GM18858 (cell line): ENCODE data around the gene TCF25.

Experiments used
- ATAC-seq: cut with Tn5 transposase; IDR thresholded peaks from one replicate; pipeline ENCODE4 v1.9.1; 2021; ENCODE audit not compliant: unreplicated experiment

TCF25 gene

DNA sequence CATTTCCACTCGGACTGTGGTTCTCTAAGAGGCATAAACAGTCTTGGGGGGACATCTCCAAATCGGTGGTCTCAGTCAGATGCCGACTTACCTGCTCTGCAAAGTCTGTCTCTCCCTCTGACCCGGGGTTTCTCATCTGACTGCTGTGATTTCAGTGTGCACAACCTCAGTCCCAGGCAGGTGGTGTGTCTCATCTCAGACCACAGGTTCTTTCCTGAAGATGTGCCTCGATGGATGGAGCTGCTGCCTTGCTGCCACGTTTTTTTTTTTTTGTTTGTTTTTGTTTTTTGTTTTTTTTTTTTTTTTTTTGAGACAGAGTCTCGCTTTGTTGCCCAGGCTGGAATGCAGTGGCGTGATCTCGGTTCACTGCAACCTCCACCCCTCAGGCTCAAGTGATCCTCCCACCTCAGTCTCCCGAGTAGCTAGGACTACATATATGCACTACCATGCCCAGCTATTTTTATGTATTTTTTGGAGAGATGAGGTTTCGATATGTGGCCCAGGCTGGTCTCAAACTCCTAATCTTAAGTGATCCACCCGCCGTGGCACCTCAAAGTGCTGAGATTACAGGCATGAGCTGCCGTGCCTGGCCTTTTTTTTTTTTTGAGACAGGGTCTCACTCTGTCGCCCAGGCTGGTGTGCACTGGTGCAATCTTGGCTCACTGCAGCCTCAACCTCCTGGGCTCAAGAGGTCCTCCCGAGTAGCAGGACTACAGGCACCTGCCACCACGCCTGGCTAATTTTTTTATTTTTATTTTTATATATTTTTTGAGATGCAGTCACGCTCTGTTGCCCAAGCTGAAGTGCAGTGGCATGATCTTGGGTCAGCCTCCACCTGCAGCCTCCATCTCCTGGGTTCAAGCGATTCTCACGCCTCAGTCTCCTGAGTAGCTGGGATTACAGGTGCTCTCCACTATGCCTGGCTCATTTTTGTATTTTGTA, 29.7 kb upstream of the TCF25 start:
- no peak for ATAC-seq

DNA sequence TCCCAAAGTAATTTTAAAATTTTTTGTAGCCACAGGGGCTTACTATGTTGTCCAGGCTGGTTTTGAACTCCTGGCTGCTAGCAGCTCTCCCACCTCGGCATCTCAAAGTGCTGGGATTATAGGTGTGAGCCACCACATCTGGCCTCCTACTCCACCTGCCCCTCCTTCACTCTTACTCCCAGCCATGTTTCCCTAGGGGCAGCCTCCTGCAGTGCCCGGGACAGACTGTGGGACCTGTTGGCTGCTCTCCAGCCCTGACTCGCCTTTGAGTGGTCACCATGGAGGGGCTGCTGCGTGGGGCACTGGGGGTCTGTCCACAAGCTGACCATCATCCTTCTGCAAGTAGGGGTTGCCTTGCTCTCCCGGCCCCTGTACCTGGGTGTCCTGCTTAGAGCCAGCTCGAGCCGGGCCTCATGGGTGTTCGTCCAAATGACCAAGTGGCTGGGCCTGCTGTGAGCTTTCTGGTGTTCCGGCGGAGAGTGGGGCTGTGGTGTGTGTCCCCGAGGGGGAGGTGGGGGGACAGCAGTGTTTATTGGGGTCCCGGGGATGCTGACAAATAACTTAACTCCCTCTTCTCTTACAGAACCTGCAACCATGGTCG, 28.6 kb upstream of the TCF25 start:
- no peak for ATAC-seq

DNA sequence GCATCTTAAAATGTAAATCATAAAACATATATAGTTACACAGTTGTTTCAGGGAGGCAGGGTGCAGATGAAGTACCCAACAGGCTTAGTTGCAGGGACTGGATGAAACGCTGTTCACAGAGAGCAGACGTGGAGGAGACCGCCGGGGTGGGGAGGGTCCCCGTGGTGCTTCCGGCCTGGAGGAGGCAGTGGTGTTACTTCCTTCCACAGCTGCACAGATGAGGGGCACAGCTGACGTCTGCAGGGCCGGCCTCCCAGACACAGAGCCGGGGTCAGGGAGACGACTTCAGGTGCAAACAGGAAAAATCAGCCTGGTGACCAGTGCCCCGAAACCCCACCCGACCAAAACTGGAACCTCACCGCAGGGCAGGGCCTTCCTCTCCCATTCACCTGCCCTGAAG, 28.0 kb upstream of the TCF25 start:
- no peak for ATAC-seq

DNA sequence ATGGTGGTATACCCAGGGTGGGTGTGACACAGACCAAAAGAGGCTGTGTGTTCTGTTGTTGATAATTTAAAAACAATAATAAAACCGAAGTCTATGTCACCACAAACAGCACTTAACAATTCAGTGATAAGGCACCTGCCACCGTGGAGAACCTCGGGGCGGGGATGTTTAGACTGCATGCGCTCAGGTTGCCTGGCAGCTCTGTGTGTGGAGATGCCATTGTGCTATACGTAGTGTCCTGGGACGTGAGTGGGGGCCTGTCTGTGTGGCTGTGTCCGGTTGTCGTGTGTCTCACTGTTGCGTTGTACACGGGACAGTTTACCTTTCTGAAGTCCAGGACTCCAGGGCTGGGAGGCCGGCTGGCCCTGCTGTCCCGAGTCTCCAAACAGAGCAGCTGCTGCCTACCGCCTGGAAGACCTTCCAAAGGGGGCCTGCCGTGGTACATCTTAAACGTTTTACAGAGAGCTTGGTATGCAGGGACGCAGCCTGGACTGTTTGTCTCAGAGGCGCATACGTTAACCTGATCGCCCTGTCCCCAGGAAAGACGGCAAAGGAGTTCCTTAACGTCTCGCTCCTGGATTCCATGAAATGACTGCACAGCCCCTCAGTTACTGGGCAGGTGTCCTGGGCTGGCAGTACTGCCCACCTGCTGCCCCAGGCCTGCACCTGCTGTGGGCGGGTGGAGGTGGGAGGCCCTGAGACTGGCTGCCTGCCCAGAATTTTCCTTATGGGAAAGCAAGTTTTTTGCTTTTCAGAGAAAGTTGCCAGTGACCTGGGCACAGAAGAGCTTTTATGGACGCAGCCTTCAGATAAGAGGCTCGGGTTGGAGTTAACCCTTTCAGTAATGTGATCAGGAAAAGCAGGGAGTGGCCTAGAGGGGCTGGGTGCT, 26.1 kb upstream of the TCF25 start:
- no peak for ATAC-seq

DNA sequence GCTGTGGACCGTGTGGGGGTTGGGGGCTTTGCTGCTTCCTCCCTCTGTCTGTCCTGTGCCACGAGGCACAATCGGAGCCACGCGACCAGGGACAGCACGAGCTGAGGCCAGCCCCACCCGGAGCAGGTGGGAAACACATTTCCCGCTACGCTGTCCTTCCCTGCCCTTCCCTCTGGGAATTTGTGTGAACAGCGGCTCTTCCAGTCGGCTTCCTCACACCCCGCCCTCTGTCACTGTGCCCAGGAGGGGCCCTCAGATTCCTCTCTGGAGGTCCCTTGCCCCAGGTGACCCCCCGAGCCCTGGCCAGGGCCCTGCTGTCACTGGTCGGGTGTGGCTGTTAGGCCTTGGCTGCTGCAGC, 25.5 kb upstream of the TCF25 start:
- no peak for ATAC-seq

DNA sequence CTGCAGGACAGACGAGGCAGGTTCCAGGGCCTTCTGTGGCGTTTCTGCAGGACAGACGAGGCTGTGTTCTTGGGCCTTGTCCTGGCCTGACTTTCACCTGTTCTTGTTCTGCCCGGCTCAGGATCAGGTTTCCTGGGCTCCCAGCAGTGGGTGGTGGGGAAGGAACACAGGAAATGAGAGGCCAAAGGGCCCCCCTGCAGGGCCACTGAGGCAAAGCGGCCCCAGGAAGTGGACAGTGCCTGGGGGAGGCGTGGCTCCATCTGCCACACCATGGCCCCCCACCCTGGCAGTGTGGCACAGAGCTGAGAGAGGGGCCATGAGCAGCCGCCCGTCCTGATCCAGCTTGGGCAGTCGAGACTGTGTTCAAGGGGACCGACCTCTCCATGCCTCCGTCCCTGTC, 24.4 kb upstream of the TCF25 start:
- no peak for ATAC-seq

DNA sequence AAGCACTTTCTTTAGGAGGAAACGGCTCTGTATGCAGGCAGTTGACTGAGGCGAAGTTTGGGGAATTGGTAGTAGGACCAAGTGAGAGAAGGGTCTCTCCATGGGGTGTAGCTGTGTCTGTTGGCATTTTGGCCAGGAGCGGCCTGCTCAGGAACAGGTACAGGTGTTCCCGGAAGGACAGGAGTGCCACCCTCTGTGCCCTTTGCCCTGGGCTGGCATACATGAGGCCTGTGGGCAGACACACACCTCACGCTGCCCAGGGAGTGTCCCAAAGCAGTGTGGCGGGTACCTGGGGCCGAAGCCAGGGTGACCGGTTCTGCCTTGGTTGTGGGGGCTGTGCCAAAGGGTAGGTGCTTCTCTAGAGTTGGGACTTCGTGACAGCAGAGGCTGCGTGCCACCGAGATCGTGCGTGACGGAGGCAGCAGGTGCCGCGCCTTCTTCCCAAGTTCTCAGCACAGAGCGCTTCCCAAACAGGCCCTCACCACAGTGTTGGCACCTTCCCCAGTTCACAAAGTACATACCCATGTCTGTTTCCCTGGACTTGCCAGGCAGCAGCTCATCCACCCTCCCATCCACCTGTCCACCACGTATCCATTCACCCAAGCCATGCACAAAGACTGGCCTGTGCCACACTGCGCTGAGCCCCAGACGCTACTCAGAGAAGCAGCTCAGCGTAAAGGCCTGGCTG, 19.9 kb upstream of the TCF25 start:
- ATAC-seq, result no peak

DNA sequence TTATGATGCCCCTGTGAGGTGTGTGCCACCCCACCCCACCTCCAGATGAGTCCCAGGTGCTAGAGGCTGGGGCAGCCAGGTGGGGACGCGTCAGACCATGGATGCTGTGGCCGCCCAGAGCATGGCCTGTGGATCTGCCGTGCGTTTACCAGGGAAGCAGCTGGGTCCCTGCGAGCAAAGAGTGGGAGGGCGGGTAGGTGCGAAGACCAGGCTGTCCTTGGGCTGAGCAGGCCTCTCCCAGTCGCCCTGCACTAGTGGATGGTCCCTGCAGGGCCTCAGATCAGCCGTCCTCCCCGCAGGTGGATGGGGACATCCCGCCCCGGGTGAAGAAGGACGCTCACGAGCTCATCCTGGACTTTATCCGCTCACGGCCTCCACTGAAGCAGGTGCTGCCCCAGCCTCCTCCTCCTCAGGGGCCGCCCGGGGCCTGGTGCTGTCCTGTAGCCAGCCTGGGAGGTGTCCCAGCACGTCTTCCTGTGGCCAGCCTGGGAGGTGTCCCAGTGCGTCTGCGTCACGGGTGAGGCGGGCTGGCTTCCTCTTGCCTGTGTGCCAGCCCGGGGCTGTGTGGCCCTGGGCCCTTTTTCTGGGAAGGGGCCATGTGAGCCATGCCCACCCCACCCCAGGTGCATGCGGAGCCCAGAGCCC, 18.0 kb upstream of the TCF25 start:
- no peak for ATAC-seq

DNA sequence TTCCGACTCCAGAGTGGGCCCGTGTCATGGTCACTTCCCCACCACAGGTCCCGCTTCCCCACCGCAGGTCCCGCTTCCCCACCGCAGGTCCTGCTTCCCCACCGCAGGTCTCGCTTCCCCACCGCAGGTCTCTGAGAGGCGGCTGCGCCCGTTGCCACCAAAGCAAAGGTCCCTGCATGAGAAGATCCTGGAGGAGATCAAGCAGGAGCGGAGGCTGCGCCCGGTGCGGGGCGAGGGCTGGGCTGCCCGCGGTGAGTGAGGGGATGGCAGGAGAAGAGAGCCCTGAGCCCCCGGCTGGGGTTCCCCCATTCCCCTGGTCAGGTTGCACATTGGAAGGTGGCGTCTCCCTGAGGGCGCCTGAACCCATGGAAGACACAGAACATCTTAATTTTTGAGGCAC, 17.4 kb upstream of the TCF25 start:
- ATAC-seq, result no peak

DNA sequence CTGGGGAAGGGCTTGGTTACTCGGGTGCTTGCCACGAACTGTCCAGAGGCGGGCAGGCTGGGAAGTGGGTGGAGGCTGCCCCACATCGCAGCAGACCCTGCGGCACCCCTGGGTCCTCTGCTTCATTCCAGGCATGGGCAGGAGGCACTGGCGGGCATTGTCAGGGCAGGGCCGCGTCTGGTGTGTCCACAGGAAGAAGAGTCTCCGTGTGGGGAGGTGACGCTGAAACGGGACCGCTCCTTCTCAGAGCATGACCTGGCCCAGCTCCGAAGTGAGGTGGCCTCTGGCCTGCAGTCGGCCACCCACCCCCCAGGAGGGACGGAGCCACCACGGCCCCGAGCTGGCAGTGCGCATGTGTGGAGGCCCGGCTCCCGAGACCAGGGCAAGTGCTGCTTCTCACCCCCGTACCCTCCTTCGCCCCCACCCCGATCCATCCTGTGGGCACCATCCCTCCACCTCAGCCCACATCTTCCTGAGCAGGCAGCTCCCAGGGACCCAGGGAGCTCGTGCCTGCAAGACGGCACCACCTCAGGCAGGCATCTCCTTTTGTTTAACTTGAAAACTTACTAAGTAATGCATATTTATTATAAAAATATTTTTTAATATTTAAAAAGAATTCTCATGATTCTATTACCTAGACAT, 14.3 kb upstream of the TCF25 start:
- ATAC-seq, result no peak

DNA sequence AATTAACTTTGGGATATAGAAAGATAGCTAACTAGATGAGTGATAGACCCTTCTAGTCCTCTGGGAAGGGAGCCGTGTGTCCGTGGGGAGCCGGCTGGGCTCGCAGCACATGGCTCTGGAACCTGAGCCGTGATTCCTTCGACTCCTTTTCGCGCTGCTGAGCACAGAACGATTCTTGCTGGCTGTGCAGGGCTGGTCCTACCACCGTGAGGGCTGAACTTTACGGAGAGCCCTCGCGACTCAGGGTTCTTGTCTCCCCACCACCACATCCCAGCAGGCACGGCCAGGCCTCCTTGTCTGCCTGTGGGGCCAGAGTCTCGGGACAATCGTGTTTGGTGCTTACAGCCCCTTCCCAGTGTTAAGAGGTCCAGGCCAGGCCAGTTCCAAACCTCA, 13.8 kb upstream of the TCF25 start:
- no peak for ATAC-seq

DNA sequence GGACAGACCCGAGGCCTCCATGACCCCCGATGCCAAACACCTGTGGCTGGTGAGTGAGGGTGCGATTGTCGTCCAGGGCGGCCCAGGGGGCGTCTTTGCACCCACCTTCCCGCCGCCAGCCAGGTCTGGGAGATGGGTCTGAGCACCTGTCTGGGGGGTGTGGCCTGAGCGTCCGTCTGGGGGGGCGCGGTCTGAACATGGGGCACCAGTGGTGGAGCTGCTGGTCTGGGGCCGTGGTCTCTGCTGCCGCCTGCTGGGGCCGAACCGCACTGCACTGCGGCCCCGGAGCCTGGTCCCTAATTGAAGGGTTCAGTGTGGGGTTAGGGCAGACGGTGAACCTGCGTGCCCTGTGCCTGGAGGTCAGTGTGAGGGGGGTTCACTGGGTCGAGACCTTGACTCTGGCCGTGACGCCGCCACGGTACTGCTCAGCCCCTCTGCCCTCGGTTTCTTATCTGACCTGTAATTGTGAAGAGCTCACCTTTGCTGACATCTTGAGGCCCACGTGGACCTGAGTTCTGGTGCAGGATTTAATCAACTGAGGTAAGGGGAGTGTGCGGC, 12.6 kb upstream of the TCF25 start:
- no peak for ATAC-seq

DNA sequence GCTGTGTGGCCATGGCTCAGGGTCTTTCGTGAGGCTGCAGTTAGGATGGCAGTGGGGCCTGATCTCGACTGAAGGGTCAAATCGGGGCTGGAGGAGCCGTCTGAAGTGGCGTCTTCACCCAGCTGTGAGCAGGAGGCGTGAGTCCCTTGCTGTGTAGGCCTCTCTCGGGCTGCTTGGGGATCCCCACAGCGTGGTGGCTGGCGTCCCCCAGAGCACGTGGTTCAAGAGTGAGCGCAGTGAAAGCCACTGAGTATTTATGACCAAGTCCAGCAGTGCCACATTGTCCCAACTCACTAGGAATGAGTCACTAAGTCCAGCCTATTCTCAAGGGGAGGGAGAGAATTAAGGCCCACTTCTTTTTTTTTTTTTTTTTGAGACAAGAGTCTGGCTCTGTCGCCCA, 11.7 kb upstream of the TCF25 start:
- ATAC-seq, result no peak

DNA sequence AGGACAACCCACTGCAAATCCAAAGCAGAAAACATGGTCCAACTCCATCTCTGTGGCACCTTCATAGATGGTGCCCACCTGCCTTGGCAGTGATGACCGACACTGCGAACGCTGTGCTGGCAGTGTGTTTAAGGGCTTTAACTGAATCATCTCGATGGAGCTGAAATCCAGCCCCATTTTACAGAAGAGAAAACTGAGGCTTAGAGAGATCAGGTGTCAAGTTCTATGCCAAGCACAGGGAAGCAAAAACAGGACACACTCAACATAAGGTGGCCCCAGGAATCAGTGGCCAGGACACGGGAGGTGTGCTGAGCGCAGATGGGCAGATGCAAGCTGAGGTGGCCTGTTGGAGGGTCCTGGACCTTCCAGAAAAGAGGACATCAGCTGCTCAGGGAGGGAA, 10.7 kb upstream of the TCF25 start:
- ATAC-seq, result no peak

DNA sequence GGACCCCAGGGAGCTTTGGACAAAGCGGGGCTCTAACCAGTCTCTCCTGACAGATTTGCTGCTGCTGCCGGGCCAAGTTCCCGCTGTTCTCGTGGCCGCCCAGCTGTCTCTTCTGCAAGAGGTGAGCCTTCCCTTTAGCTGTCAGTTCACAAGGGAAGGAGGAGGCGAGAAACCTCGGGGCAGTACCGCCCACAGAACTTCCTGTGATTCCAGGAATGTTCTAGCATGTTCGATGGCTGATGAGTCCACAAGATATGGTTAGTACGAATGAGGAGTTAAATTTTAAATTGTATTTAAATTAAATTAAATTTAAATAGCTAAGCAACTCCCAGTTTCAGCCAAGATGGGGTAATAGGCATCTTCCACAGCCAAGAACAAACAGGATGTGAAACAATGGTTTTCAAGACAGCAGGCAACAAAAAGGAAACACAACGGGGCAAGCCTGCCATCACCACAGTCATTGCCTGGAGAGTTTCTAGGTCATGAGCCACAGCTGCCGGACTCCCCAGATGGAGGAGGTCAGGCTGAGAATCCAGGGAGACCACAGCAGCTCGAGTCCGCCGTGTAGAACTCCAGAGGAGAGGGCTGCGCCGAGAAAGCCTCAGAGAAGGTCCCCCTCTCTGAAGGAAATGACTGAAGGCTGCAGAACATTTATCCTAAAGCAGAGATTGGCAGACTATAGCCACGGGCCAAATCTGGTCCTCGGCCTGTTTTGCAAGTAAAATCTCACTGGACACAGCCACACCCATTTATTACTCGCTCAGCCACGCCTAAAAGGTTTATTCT, 9.5 kb upstream of the TCF25 start:
- no peak for ATAC-seq

DNA sequence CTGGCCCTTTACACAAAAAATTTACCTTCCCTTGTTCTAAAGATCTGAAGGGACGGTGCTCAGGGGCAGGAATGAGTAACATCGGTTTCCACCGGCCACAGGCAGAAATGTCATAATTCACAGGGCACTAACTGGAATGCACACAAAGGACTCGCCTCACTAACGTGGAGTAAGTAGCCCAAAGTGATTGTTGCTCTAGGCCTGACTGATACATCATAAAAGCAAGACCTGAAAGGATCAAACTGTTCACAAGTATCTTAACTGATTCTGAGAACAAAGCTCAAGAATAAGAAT, 8.9 kb upstream of the TCF25 start:
- ATAC-seq, result no peak

DNA sequence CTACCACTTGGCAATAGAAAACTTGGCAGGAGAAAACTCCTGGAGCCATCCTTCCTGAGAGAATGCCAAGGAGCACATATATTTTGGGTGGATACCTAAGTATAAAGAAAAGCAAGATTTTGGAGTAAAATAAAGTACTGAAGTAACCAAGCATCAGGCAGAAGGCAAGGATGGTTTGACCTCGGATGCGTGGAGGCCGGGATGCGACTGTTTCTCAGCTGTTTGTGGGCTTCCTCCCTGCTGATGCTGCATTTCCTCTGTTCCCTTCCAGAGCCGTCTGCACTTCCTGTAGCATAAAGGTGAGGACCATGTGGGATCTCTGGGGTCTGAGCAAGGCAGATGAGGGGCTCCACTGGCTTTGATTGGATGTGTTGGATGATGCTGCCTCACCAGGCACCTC, 5.5 kb upstream of the TCF25 start:
- no peak for ATAC-seq

DNA sequence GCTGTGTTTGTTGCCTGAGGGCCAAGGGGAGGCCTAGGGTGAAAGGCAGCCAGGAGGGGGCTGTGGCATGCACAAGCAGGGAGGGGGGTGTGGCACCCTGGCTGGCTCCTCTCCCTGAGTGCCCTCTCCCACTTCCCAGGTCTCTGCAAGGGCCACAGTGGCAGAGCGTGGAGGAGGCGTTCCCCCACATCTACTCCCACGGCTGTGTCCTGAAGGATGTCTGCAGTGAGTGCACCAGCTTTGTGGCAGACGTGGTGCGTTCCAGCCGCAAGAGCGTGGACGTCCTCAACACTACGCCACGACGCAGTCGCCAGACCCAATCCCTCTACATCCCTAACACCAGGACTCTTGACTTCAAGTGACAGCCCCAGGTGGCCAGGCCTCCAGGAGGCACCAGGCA, 3.5 kb upstream of the TCF25 start:
- ATAC-seq, result no peak

DNA sequence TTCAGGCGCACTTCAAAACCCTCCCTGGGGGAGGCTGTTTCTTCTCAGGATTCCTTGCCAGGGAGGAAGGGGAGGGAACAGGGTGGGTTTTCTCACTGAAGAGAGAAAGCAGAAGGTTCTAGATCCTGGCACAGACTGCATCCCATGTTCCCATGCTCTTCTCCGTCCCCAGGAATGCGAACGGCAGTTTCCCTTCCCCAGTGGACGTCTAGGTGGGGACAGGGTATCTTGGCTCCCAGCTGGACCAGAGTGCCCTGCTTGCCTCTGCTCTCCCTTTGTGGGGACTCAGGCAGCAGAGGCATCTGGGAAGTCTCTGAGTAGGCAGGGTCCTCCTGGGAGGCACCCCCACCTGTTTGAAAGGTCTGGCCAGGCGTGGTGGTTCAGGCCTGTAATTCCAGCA, 3.0 kb upstream of the TCF25 start:
- no peak for ATAC-seq
